ENCODE data around the gene SLC38A8.

The SLC38A8 gene

DNA sequence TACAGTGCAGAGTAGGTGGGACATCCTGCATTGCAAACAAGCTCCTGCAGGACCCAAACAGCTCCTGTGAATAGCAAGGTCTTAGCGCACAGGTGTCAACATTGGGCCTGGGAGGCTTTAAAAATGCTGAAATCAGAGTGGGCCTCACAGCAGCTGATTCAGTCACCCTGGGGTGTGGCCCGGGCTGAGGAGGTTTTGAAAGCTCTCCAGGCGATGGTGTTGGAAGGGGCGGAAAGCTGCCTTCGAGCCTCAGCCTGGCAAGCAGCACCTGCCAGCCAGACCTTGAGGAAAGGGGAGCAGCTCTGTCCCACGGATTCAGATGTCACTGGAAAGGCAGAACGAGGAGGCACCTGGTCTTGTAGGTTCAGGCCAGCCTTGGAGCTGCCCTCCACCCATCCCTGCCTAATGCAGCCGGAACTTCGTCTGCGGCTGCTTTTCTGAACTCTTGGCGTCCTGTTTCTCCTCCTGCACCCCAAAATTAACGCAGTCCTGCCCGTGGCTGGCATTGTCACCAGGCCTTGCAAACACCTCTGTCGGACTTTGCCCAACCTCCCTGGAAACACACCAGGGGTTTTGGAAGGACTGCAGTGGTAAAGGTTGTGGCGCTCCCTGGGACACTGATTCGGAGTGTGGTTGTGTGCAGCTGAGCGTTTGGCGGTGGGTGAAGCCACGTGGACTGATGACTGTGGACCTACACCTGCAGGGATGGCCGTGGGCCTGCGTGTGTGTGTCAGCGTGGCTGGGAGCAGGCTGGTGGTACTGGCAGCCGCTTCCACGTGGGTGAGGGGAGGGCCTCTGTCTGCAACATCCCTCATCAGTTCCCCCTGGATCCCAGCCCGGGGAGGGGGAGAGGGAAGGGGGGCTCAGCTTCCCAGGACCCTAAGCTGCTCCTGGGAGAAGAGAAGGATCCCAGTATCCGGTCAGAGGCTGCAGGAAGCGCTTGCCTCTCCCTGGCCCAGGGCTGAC is 71.1 kb downstream of the SLC38A8 start:
- TF ChIP-seq, protein P1, sequence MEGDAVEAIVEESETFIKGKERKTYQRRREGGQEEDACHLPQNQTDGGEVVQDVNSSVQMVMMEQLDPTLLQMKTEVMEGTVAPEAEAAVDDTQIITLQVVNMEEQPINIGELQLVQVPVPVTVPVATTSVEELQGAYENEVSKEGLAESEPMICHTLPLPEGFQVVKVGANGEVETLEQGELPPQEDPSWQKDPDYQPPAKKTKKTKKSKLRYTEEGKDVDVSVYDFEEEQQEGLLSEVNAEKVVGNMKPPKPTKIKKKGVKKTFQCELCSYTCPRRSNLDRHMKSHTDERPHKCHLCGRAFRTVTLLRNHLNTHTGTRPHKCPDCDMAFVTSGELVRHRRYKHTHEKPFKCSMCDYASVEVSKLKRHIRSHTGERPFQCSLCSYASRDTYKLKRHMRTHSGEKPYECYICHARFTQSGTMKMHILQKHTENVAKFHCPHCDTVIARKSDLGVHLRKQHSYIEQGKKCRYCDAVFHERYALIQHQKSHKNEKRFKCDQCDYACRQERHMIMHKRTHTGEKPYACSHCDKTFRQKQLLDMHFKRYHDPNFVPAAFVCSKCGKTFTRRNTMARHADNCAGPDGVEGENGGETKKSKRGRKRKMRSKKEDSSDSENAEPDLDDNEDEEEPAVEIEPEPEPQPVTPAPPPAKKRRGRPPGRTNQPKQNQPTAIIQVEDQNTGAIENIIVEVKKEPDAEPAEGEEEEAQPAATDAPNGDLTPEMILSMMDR (IDR thresholded peaks at IDR 0.05; ENCODE audit: control insufficient read depth, extremely low read depth, insufficient read depth) = no peak
- no peak overlapping the region for H3K4me3 ChIP-seq (ENCODE audit: low read depth, low read length)
- DNase-seq (ENCODE audit: low read depth) = no peak

DNA sequence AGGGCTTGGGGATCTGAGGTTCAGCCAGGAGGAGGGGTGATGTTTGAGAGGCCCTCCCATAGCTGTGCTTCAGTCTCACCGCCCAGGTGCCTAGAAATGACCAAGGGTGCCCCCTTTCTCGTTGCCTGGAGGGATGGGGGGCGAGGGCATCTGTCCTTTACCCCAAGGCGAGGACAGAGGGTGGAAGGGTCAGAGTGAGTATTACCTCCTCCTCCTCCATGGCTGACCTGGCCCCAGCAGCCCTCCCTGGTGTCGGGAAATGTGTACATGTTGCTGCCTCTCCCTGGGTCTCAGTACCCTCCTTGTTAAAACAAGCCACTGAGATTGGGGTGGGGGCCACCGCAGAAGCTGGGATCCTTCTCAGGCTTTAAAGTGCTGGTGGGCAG is 72.2 kb downstream of the SLC38A8 start:
- no peak for DNase-seq (ENCODE audit: low read depth)
- no peak overlapping the region for H3K4me3 ChIP-seq (ENCODE audit: low read depth, low read length)
- TF ChIP-seq, protein P1 (IDR thresholded peaks at IDR 0.05; ENCODE audit: control insufficient read depth, extremely low read depth, insufficient read depth) = no peak

DNA sequence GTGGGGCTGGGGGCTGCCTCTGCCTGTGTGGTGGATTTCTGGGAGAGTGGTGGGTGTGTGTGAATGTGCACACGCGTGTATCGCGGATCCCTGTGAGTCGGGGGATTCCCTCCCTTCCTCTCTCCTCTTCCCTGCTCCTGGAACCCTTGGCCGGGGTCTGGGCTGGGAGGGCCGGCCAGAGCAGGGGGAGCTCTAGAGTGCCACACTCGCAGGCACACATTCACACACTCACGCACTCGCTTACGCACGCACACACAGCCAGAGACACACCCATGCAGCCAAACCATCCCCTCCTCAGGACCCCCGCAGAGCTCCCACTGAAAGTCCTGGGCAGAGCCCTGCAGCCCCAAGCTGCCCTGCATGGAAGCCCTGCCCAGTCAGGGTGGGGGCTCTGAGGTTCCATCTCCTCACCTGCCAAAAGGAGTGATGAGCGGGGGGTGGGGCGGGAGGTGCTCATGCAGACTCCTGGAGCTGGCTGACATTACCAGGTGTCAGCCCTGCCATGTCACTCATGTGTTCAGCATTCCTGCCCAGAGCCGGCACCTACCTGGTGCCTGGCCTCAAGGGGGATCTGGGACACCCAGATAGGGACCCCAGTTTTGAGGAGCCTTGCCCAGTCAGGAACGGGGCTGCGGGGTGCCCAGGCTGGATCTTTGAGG is 72.7 kb downstream of the SLC38A8 start:
- no peak overlapping the region for H3K4me3 ChIP-seq (ENCODE audit: low read depth, low read length)
- TF ChIP-seq, protein P1 (IDR thresholded peaks at IDR 0.05; ENCODE audit: control insufficient read depth, extremely low read depth, insufficient read depth) = no peak
- no peak for DNase-seq (ENCODE audit: low read depth)

DNA sequence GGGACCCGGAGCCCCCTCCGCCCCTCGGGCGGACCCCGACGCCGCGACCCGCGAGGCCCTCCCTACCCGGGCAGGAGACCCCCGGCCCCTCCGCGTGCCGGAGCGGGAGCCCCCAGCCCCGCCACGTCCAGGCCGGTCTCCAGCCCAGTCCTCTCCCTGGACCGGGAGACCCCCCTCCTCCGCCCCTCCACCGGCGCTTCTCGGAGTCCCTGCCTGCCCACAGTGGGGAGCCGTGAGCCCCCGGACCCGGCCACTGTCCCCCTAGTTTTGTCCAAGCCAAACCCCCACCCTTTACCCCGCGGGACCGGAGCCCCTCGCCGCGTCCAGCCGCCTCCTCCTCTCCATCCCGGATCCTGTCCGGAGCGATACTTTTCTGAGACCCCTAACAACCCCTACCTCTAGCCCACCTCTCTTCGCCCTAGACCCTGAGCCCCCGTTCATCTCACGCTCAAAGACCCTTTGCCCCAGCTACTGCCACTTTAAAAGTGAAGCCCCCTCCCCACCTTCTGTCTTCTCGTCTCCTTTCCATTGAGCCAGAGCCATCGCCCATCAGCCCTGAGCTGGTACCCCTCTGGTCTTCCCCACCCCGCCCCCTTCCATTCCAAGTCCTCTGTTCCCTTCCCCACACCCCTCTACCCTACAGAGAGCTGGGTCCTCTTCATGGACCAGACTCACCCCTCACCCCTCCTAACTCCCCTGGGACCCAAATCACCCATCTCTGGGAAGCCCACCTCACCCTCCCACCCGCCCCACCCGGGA is 73.5 kb downstream of the SLC38A8 start:
- TF ChIP-seq, protein P1 (IDR thresholded peaks at IDR 0.05; ENCODE audit: control insufficient read depth, extremely low read depth, insufficient read depth) = no peak
- no peak overlapping the region for H3K4me3 ChIP-seq (ENCODE audit: low read depth, low read length)
- no peak for DNase-seq (ENCODE audit: low read depth)

DNA sequence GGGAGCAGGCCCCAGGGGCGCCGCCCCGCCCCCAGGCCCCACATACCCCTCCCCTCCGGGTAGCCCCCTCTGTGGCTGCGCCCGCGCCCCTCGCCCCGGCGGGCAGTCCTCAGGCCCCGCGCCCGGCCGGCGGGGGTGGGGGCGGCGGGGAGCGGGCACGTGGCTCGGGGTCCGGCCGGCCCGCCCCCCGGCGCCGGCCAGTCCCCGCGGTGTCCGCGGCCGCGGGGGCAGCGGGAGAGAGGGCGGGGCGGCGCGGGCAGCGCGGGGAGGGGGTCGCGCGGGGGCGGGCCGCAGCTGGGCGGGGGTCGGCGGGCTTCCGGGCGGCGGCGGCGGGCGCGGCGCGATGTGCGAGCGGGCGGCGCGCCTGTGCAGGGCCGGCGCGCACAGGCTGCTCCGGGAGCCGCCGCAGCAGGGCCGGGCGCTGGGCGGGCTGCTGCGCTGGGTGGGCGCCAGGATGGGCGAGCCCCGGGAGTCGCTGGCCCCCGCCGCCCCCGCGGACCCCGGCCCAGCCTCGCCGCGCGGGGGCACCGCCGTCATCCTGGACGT is 74.2 kb downstream of the SLC38A8 start:
- TF ChIP-seq, protein P1 (IDR thresholded peaks at IDR 0.05; ENCODE audit: control insufficient read depth, extremely low read depth, insufficient read depth) = no peak
- DNase-seq (ENCODE audit: low read depth) = no peak
- H3K4me3 ChIP-seq (ENCODE audit: low read depth, low read length) = peak overlapping the region; percentile 23; the same call in 1 of the 2 replicates

DNA sequence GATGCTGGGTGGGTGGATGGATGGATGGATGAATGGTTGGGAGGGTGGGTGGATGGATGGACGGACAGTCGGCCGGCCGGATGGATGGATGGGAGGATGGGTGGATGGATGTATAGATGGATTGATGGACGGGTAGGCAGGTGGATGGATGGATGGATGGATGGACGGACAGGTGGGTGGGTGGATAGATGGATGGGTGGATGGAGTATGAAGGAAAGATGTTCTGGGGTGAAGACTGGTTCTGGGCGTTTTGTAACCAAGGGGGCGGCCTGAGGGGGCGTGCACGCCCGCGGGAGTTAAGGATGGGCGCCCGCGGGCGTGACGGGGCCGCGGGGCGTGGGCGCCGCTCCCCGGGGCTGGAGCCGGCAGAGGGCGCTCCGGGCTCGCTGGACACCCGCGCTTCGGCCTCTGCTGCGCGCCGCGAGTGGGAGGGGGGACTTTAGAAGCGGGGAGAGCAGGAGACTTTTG is 74.7 kb downstream of the SLC38A8 start, which contains the start of gene NECAB2:
TSS of gene NECAB2 (plus strand) at position 407 of the 468 bp plus-strand sequence. CDS start 405 bp downstream, outside the sequence.
- DNase-seq (ENCODE audit: low read depth) = no peak
- TF ChIP-seq, protein P1 (IDR thresholded peaks at IDR 0.05; ENCODE audit: control insufficient read depth, extremely low read depth, insufficient read depth) = peak; percentile 81
- H3K4me3 ChIP-seq (ENCODE audit: low read depth, low read length) = peak within 1 kb of the TSS; percentile 23; the same call in 1 of the 2 replicates
